Caco-2 (cell line): ENCODE results near the gene UGT1A4. TPM values are rescaled to one million over a fixed set of nuclear protein-coding genes. Genes with fewer than 3 reads are reported as not detected.

Experiments used
- BruUV-seq: library from RNA; stranded (reverse); fragments of 400-500 nt; replicated peaks from 2 replicates; lab custom pipeline; 2021; lab: Mats Ljungman, UMichigan
- CTCF ChIA-PET: fragments of 300-600 bp; sonication (Branson Sonifier 250); formaldehyde crosslinking; loops from one replicate; lab custom pipeline; 2022; ENCODE audit warnings: antibody characterized with exemption; lab: Charles Lee
- POLR2A ChIA-PET: fragments of 300-600 bp; sonication (Branson Sonifier 250); formaldehyde crosslinking; loops from one replicate; lab custom pipeline; 2022; ENCODE audit warnings: antibody characterized with exemption; lab: Charles Lee
- DNase-seq, 2 experiments: peaks; one replicate each; pipeline versions ENCODE4 v3.0.0 to v3.0.0-alpha.2; 2020 to 2022
- H3K27me3 ChIP-seq: replicated peaks from 2 replicates; pipeline ENCODE4 v1.6.0; 2011; ENCODE audit warnings: low read length; ENCODE audit not compliant: control insufficient read depth, insufficient read depth
- H3K36me3 ChIP-seq: 2 replicates; pipeline ENCODE4 v1.5.1; 2011; ENCODE audit warnings: low read length; ENCODE audit not compliant: control insufficient read depth, insufficient read depth
- H3K4me1 ChIP-seq: fragments of 250-450 bp; sonication (Bioruptor Pico); 2 replicates; pipeline ENCODE4 v1.5.1; 2020; ENCODE audit warnings: mild to moderate bottlenecking
- H3K4me3 ChIP-seq: 2 replicates; pipeline ENCODE4 v1.5.1; 2011; ENCODE audit warnings: low read depth, mild to moderate bottlenecking, control low read depth, low read length
- H3K9me3 ChIP-seq: fragments of 250-450 bp; sonication (Bioruptor Pico); 2 replicates; pipeline ENCODE4 v1.5.1; 2020; ENCODE audit warnings: mild to moderate bottlenecking, moderate library complexity
- H3K27ac Mint-ChIP-seq: one replicate; pipeline ENCODE4 v1.8.0; 2022; ENCODE audit warnings: mixed read lengths; ENCODE audit not compliant: unreplicated experiment
- H3K27me3 Mint-ChIP-seq: one replicate; pipeline ENCODE4 v1.8.0; 2022; ENCODE audit warnings: mixed read lengths; ENCODE audit not compliant: insufficient read depth, unreplicated experiment
- H3K36me3 Mint-ChIP-seq: one replicate; pipeline ENCODE4 v1.8.0; 2022; ENCODE audit warnings: mild to moderate bottlenecking, mixed read lengths; ENCODE audit not compliant: insufficient read depth, unreplicated experiment
- H3K4me1 Mint-ChIP-seq: one replicate; pipeline ENCODE4 v1.8.0; 2022; ENCODE audit warnings: low read depth, mixed read lengths; ENCODE audit not compliant: unreplicated experiment
- H3K4me3 Mint-ChIP-seq: one replicate; pipeline ENCODE4 v1.8.0; 2022; ENCODE audit warnings: mild to moderate bottlenecking, moderate library complexity, mixed read lengths; ENCODE audit not compliant: unreplicated experiment
- H3K9me3 Mint-ChIP-seq: one replicate; pipeline ENCODE4 v1.8.0; 2022; ENCODE audit warnings: mixed read lengths; ENCODE audit not compliant: unreplicated experiment
- intact Hi-C: fragments of 100-400 bp; cut with micrococcal nuclease; formaldehyde crosslinking; loops from one replicate; pipeline ENCODE4 v1.10.0; 2022; ENCODE audit not compliant: unreplicated experiment
- total RNA-seq: library from RNA; stranded (reverse); gene quantifications from 2 replicates; pipeline ENCODE4 v1.2.3, GENCODE V29; 2022
- TF ChIP-seq, protein P1 (sequence below), 2 experiments: fragments of 200-600 bp in 1 of 2; IDR thresholded peaks; 1 replicate in 1 of 2; 2 replicates in 1 of 2; pipeline versions ENCODE4 v1.5.1 to v1.8.0; 2011 to 2022; ENCODE audit warnings: antibody characterized with exemption in 1 of 2, control low read depth in 1 of 2, inconsistent platforms in 1 of 2, low read depth in 1 of 2, low read length in 1 of 2, mild to moderate bottlenecking in 1 of 2, moderate library complexity in 1 of 2; ENCODE audit not compliant: insufficient read depth in 1 of 2, severe bottlenecking in 1 of 2, unreplicated experiment in 1 of 2

UGT1A4 gene
- total RNA-seq, 1 experiment from 2014 or later = 0.79 TPM

DNA sequence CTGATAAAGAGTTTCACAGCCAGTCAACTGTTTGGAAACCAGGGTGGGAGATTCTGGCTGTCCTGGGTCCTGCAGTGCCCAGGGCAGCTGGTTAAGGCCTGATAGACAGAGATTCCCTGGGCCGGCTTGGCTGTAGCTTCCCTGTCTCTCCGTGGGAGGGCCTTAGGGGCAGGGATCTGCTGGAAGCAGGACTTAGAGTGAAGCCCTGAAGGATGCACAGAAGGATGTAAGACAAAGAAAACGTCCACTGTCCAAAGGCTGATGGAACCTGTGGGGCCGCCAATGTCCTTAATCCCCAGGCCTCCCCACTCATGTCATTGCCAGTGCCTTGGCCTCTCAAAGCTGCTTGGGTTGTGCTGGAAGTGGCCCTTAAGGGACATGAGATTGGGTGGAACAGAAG lies 92.6 kb downstream of the UGT1A4 start:
- BruUV-seq = no TSS peak
- POLR2A ChIA-PET = no interaction called here
- no peak overlapping the region for H3K4me3 Mint-ChIP-seq
- no peaks in the 10 kb centered on the region for H3K27me3 Mint-ChIP-seq
- no peak overlapping the region for H3K4me3 ChIP-seq
- intact Hi-C loops = no loop called here
- TF ChIP-seq, protein P1, sequence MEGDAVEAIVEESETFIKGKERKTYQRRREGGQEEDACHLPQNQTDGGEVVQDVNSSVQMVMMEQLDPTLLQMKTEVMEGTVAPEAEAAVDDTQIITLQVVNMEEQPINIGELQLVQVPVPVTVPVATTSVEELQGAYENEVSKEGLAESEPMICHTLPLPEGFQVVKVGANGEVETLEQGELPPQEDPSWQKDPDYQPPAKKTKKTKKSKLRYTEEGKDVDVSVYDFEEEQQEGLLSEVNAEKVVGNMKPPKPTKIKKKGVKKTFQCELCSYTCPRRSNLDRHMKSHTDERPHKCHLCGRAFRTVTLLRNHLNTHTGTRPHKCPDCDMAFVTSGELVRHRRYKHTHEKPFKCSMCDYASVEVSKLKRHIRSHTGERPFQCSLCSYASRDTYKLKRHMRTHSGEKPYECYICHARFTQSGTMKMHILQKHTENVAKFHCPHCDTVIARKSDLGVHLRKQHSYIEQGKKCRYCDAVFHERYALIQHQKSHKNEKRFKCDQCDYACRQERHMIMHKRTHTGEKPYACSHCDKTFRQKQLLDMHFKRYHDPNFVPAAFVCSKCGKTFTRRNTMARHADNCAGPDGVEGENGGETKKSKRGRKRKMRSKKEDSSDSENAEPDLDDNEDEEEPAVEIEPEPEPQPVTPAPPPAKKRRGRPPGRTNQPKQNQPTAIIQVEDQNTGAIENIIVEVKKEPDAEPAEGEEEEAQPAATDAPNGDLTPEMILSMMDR (IDR thresholded peaks at IDR 0.05; ENCODE audit: insufficient read depth in 1 of 2, low read depth in 1 of 2, low read length in 1 of 2, severe bottlenecking in 1 of 2, unreplicated experiment in 1 of 2) = no peak
- no peaks in the 10 kb centered on the region for H3K4me1 Mint-ChIP-seq
- no peak for DNase-seq
- no peaks in the 10 kb centered on the region for H3K9me3 Mint-ChIP-seq
- H3K27ac Mint-ChIP-seq = no peak overlapping the region
- no peaks in the 10 kb centered on the region for H3K36me3 Mint-ChIP-seq
- H3K36me3 ChIP-seq = no peaks in the 10 kb centered on the region
- no peaks in the 10 kb centered on the region for H3K9me3 ChIP-seq
- CTCF ChIA-PET = no interaction called here
- no peaks in the 10 kb centered on the region for H3K27me3 ChIP-seq
- H3K4me1 ChIP-seq = no peaks in the 10 kb centered on the region

DNA sequence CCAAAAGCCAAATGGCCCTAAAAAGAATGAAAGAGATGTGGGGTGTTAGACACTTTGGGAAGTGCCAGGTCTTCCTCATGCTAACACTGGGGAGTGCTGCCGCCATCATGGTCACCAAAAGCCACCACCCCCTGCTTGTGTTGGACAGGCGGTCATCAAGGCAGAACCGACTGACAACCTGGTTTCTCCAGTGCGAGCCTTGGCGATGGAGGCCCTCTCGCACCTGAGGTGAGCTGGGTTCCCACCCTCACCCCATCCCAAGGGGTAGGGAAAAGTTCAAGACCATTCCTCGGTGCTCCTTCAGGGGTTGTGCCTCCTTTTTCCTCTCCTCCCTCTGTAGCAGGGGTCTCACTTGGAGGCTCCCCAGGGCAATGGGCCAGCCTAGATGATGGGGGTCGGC lies 93.2 kb downstream of the UGT1A4 start:
- no peak overlapping the region for H3K4me3 Mint-ChIP-seq
- Histone ChIP-seq H3K9me3 (no peaks in the 10 kb centered on the region), H3K4me1 (no peaks in the 10 kb centered on the region), H3K36me3 (no peaks in the 10 kb centered on the region), H3K27me3 (no peaks in the 10 kb centered on the region), H3K4me3 (no peak overlapping the region)
- no TSS peak for BruUV-seq
- H3K4me1 Mint-ChIP-seq = no peaks in the 10 kb centered on the region
- no peak for DNase-seq
- H3K36me3 Mint-ChIP-seq = no peaks in the 10 kb centered on the region
- POLR2A ChIA-PET = no interaction called here
- no peaks in the 10 kb centered on the region for H3K27me3 Mint-ChIP-seq
- CTCF ChIA-PET = no interaction called here
- no peak overlapping the region for H3K27ac Mint-ChIP-seq
- no peaks in the 10 kb centered on the region for H3K9me3 Mint-ChIP-seq
- intact Hi-C loops = no loop called here
- TF ChIP-seq, protein P1 (IDR thresholded peaks at IDR 0.05; ENCODE audit: insufficient read depth in 1 of 2, low read depth in 1 of 2, low read length in 1 of 2, severe bottlenecking in 1 of 2, unreplicated experiment in 1 of 2) = no peak

DNA sequence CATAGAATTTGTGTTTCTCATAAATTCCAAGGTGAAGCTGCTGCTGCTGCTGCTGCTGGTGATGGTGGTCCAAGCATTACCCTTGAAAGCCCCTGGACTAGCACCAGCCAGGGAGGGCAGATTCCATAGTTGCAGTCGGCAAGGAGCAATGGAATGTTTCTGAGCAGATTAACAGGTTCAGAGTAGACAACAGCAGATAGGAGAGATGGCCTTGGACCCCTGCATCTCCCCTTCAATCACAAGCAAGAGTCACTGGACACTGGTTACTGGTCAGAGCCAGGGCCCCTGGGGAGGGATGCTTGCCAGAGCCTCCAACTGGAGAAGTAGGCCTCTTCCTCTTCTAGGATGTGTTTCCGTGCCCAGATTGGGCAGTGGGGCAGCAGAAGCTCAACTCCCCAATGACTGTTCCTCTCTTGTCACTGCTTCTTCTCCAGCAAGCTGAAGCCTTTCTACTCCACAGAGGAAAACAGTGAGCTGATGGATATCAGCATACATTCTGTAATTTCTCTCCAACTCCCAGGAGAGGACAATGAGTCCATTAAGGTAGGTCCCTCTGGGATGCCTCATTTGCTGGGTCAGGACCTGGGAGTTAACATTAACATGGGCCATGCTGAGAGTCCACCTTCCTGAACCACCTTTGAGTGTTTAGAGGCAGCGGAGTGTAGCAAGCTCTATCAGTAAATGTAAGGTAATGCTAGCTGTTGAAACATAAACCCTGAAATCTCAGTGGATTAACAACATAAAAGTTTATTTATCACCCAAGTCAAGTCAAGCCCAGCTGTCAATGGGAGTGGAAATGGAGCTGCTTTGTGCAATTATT lies 94.9 kb downstream of the UGT1A4 start:
- Mint-ChIP-seq H3K36me3 (no peaks in the 10 kb centered on the region), H3K9me3 (no peaks in the 10 kb centered on the region), H3K4me1 (no peaks in the 10 kb centered on the region), H3K4me3 (no peak overlapping the region), H3K27ac (no peak overlapping the region), H3K27me3 (no peaks in the 10 kb centered on the region)
- Histone ChIP-seq H3K4me1 (no peaks in the 10 kb centered on the region), H3K27me3 (no peaks in the 10 kb centered on the region), H3K36me3 (no peaks in the 10 kb centered on the region), H3K9me3 (no peaks in the 10 kb centered on the region), H3K4me3 (no peak overlapping the region)
- POLR2A ChIA-PET = no interaction called here
- no peak for DNase-seq
- TF ChIP-seq, protein P1 (IDR thresholded peaks at IDR 0.05; ENCODE audit: insufficient read depth in 1 of 2, low read depth in 1 of 2, low read length in 1 of 2, severe bottlenecking in 1 of 2, unreplicated experiment in 1 of 2) = no peak
- intact Hi-C loops = no loop called here
- no TSS peak for BruUV-seq
- CTCF ChIA-PET = no interaction called here
